Left kidney (tissue), 8 donors: Measurements from ENCODE around the gene ZNF607. TPM values are rescaled to one million over a fixed set of nuclear protein-coding genes. Genes with fewer than 3 reads are reported as not detected.
"Not testable (repeated sequence)": the region's sequence is repeated elsewhere in the genome, so short reads cannot be mapped to it uniquely, and the experiment has no call there.

Source experiments
- DNase-seq: peaks from one replicate; pipeline ENCODE4 v3.0.0-alpha.2; 2013
- long read RNA-seq, 8 donors: transcript quantifications; one replicate each; lab custom pipeline, GENCODE V29; 2026
- polyA plus RNA-seq: library from polyadenylated mRNA; unstranded; fragments of 120-200 nt; gene quantifications from one replicate; pipeline ENCODE4 v1.2.1, GENCODE V29; 2013; ENCODE audit not compliant: insufficient read length

The ZNF607 gene
- 16.5 TPM for polyA plus RNA-seq
- long read RNA-seq, donor 1: 0 reads
- long read RNA-seq, donor 2, full-length matches to known transcripts: 1 of 1 reads
- long read RNA-seq, donor 2, partial matches to known transcripts: 0 of 1 reads
- long read RNA-seq, donor 2, other reads (novel, unspliced or antisense): 0 of 1 reads
- long read RNA-seq, donor 3, full-length matches to known transcripts: 2 of 2 reads
- long read RNA-seq, donor 3, partial matches to known transcripts: 0 of 2 reads
- long read RNA-seq, donor 3, other reads (novel, unspliced or antisense): 0 of 2 reads
- long read RNA-seq, donor 4: 0 reads
- long read RNA-seq, donor 5: 0 reads
- long read RNA-seq, donor 6: 0 reads
- long read RNA-seq, donor 7, partial matches to known transcripts: 0 of 1 reads
- long read RNA-seq, donor 7, other reads (novel, unspliced or antisense): 0 of 1 reads
- long read RNA-seq, donor 8: 0 reads

- peak; percentile 95 for DNase-seq
Observed at GRCh38 chr19:37719111-37719926, at the start of gene ZNF607. TSS of gene ZNF607 (minus strand) at chr19:37719761. CDS start at chr19:37711618, 8,143 bp downstream.

- DNase-seq: no peak
Observed at GRCh38 chr19:37763488-37763887, 43.9 kb upstream of the ZNF607 start.

- not testable (repeated sequence) for DNase-seq
Observed at GRCh38 chr19:37757683-37758082, 38.1 kb upstream of the ZNF607 start.

- no peak for DNase-seq
Observed at GRCh38 chr19:37738371-37738770, 18.8 kb upstream of the ZNF607 start.

GRCh38 chr19:37725181-37725580, 5.6 kb upstream of the ZNF607 start:
- no peak for DNase-seq

GRCh38 chr19:37719927-37720265, 335 bp upstream of the ZNF607 start:
- no peak for DNase-seq

GRCh38 chr19:37718304-37718703, 1.3 kb downstream of the ZNF607 start:
- peak; percentile 10 for DNase-seq

GRCh38 chr19:37716140-37716539, 3.4 kb downstream of the ZNF607 start:
- DNase-seq: no peak

- DNase-seq: no peak
Observed at GRCh38 chr19:37706052-37706605, 13.4 kb downstream of the ZNF607 start.

- DNase-seq: no peak
Observed at GRCh38 chr19:37699057-37699456, 20.5 kb downstream of the ZNF607 start.

- DNase-seq: no peak
Observed at GRCh38 chr19:37698216-37698615, 21.3 kb downstream of the ZNF607 start.

GRCh38 chr19:37695144-37695899, 24.2 kb downstream of the ZNF607 start:
- DNase-seq: no peak

GRCh38 chr19:37692956-37693620, 26.5 kb downstream of the ZNF607 start:
- no peak for DNase-seq

- DNase-seq: peak; percentile 84
Observed at GRCh38 chr19:37691881-37692504, 27.6 kb downstream of the ZNF607 start.

GRCh38 chr19:37683520-37683919, 36.0 kb downstream of the ZNF607 start:
- DNase-seq: no peak

- no peak for DNase-seq
Observed at GRCh38 chr19:37669450-37669914, 50.1 kb downstream of the ZNF607 start.

GRCh38 chr19:37657157-37657556, 62.4 kb downstream of the ZNF607 start:
- not testable (repeated sequence) for DNase-seq

- peak; percentile 87 for DNase-seq
Observed at GRCh38 chr19:37655689-37656371, 63.7 kb downstream of the ZNF607 start.

- DNase-seq: no peak
Observed at GRCh38 chr19:37655301-37655688, 64.3 kb downstream of the ZNF607 start, which contains the start of gene ZFP30. TSS of gene ZFP30 (minus strand) at chr19:37655465. CDS start at chr19:37647822, 7,643 bp downstream.
